IMR-90 (cell line): Measurements from ENCODE around the gene DHX34.

Experiments
- BHLHE40 ChIP-seq: fragments of 150-350 bp; IDR thresholded peaks from 2 replicates; pipeline ENCODE4 v1.6.1; 2016; ENCODE audit warnings: mild to moderate bottlenecking, low read depth, low read length
- CEBPB ChIP-seq: IDR thresholded peaks from 2 replicates; pipeline ENCODE4 v1.6.1; 2012; ENCODE audit warnings: low read depth, low read length, improper control_type of control experiment
- CHD1 ChIP-seq: IDR thresholded peaks from 2 replicates; pipeline ENCODE4 v1.6.1; 2012; ENCODE audit warnings: low read depth, low read length, improper control_type of control experiment
- MAFK ChIP-seq: IDR thresholded peaks from 2 replicates; pipeline ENCODE4 v1.6.1; 2012; ENCODE audit warnings: low read depth, low read length, improper control_type of control experiment
- MAZ ChIP-seq: IDR thresholded peaks from 2 replicates; pipeline ENCODE4 v1.6.1; 2012; ENCODE audit warnings: low read depth, mild to moderate bottlenecking, low read length, improper control_type of control experiment, moderate library complexity, borderline replicate concordance
- MXI1 ChIP-seq: IDR thresholded peaks from 2 replicates; pipeline ENCODE4 v1.6.1; 2012; ENCODE audit warnings: low read depth, mild to moderate bottlenecking, low read length, moderate library complexity, borderline replicate concordance
- POLR2A ChIP-seq: IDR thresholded peaks from 2 replicates; pipeline ENCODE4 v1.6.1; 2012; ENCODE audit warnings: mild to moderate bottlenecking, low read depth, low read length
- RCOR1 ChIP-seq: IDR thresholded peaks from 2 replicates; pipeline ENCODE4 v1.6.1; 2012; ENCODE audit warnings: mild to moderate bottlenecking, low read length, improper control_type of control experiment; ENCODE audit not compliant: insufficient replicate concordance
- RFX5 ChIP-seq: IDR thresholded peaks from 2 replicates; pipeline ENCODE4 v1.8.0; 2012; ENCODE audit warnings: low read depth, mild to moderate bottlenecking, low read length, moderate library complexity
- SMC3 ChIP-seq: fragments of 150-350 bp; IDR thresholded peaks from 2 replicates; pipeline ENCODE4 v1.6.1; 2016; ENCODE audit warnings: low read depth, mild to moderate bottlenecking, antibody characterized with exemption, low read length, moderate library complexity
- USF2 ChIP-seq: fragments of 150-350 bp; IDR thresholded peaks from 2 replicates; pipeline ENCODE4 v1.6.1; 2017; ENCODE audit warnings: mild to moderate bottlenecking, antibody characterized with exemption, low read length, low read depth
- TF ChIP-seq, protein P1 (sequence below): conservative IDR thresholded peaks from 2 replicates; pipeline ENCODE4 v1.5.1; 2012; ENCODE audit warnings: mild to moderate bottlenecking, low read depth, low read length, improper control_type of control experiment

DNA sequence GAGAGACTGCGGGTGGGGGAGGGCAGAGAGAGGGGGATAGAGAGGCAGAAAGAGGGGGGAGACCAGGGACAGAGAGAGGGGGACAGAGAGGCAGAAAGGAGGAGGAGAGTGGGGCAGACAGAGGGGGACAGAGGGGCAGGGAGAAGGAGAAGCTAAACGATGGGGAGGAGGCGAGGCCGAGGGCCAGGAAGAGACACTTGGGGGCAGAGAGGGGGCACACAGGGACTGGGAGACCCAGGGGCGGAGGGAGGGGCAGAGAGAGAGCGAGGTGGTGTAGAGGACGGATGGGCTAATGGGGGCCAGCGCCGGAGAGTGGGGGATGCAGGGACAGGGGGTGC lies 69.5 kb downstream of the DHX34 start:
- TF ChIP-seq POLR2A (no peak), MAZ (no peak), SMC3 (no peak), MXI1 (no peak), CEBPB (no peak), RCOR1 (no peak), USF2 (no peak), MAFK (no peak), CHD1 (no peak), RFX5 (no peak), BHLHE40 (no peak)
- TF ChIP-seq, protein P1, sequence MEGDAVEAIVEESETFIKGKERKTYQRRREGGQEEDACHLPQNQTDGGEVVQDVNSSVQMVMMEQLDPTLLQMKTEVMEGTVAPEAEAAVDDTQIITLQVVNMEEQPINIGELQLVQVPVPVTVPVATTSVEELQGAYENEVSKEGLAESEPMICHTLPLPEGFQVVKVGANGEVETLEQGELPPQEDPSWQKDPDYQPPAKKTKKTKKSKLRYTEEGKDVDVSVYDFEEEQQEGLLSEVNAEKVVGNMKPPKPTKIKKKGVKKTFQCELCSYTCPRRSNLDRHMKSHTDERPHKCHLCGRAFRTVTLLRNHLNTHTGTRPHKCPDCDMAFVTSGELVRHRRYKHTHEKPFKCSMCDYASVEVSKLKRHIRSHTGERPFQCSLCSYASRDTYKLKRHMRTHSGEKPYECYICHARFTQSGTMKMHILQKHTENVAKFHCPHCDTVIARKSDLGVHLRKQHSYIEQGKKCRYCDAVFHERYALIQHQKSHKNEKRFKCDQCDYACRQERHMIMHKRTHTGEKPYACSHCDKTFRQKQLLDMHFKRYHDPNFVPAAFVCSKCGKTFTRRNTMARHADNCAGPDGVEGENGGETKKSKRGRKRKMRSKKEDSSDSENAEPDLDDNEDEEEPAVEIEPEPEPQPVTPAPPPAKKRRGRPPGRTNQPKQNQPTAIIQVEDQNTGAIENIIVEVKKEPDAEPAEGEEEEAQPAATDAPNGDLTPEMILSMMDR, result no peak
